NCI-H2171 (cell line): ENCODE results near the gene SLC16A8.

Source experiments
- DNase-seq: peaks from one replicate; lab custom pipeline; 2025; lab: John Stamatoyannopoulos, UW

Gene SLC16A8

DNA sequence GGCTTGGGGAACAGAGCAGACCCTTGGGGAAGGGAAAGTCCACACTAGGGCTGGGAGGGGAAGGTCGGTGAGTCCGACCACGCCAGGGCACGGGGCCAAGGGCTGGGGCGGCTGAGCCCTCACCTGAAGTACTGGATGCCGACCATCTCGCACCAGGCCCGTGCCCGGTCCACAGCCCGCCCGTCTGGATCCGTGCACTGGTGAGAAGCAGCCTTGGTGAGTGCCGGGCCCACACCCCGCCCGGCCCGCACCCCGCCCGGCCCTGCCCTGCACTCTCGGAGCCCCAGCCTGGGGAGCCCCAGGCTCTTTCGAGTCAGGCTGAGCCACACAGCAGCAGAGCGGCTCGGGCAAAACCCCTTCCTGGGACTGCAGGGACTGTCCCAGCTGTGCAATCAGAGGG lies 28.4 kb upstream of the SLC16A8 start:
- DNase-seq, result no peak

DNA sequence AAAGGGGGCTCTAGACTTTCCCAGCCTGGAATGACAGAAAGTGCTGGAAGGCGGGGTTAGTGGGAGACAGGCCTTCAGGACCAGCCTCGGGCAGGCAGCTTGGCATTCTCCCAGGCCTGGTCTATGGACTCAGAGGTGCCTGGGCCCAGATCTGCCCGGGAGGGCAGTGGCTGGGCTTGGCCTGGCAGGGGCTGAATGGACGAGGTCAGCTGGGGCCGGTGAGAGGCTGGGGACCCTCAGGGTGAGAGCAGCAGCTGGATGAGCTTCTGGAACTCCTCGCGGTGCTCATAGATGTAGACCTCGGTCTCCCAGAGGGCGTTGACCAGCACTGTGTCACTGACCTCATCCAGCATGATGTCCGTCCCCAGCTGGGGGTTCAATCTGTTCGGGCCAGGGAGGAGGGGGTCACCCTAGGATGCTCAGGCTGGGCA lies 28.0 kb upstream of the SLC16A8 start:
- DNase-seq, result no peak

DNA sequence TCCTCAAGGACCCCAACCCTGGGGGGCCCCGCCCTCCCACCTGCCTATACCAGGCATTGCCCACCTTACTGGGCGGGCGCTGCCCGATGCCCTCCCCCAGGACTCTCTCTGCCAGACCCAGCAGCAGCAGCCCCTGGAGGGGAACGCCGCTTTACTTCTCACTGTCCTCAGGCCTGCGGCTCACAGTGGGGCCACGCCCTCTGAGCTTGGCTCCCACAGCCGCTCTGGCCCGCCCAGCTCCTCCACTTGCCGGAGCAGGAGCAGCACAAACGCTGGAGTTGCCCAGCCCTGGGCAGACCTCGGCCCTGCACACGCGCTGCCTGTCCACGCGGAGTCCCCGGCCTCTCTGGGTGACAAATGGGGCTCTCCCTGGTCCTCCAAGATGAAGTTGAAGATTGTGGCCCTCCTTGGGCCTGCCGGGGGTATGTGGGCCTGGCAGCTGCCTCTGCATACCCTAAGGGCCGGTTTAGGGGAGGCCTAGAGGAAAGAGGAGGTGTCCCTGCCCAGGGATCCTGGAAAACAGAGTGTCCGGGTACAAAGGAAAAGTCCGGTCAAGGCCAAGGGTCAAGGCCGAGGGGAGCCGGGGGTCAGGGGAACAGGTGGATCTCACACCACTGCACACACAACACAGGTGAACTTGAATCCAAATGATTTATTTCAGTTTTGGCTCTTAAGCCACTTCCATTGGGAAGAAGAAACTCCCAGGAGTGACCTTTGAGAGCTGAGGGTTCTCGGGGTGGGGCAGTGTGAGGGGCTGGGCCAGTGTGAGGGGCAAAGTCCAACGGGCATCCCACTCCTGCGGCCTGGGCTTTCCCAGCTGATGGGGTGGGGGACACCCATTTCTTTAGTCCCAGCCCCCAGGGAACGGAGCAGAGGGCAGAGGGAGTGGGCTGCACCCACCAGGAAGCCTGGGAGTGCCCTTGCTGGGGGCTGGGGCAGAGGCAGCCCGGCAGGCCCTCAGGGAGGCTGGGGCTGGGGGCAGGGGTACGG lies 27.2 kb upstream of the SLC16A8 start:
- DNase-seq, result no peak

DNA sequence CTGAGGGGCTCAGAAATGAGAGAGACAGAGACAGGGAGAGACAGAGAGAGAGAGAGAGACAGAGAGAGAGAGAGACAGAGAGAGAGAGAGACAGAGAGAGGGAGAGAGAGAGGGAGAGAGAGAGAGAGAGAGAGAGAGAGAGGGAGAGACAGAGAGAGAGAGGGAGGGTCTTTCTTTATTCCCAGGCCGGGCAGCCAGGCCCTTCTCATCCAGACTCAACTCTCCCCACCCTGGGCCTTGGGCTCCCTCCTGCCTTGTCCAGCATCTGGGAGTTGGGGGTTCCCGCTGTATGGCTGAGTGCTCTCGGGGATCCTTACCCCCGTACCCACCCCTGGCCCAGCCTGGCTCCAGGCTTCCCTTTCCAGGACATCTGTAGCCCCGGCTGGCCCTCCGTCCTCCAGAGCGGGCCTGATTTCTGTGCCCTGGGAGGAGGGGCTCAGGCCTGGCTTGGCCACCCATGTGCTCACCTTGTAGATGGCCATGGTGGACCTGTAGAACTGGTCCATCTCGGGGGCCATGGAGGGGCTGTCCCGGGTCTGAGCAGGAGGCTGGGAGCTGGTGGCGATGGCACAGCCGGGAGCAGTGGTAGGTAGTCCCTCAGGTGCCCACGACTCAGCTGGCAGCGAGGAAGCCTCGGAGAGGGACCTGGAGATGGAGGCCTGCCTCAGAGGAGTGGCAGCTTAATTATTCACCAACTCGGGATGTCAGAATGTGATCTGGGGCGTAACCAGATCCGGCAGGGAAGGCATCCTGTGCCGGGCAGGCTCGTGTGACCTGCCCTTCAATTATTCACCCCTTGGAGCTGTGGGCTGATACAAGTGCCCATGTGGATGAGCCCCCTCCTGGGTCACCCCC lies 26.3 kb upstream of the SLC16A8 start, which contains the start of gene BAIAP2L2:
BAIAP2L2 (minus strand) TSS at position 677 of the 855 bp plus-strand sequence; CDS start at position 518, 159 bp downstream.
- DNase-seq, result no peak

DNA sequence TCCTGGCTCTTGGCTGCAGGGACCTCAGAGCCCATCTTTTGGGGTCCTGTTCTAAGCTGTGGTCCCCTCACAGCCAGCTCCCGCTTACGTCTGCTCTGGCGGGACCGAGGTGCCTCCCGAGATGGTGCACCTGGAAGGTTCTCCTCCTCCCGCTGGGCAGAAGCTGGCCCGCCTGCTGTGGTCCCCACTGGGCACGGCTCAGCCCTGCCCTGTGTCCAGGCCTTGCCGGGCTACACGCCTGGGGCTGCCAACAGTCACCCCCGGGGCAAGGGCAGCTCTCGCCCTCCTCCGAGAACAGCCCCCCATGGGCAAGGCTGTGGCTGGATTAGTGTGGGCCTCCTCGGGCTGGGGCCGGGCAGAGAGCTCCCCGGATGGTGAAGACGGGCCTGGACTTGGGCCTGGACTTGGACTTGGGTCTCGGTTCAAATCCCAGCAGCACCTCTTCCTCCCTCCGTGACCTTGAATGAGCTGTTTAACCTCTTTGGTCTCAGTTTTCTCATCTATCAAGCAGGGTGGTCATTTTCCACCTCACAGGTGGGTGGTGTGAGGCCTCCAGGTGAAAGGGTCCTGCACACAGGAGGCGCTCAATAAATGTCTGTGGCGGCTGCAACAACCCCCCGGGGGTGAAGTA lies 25.5 kb upstream of the SLC16A8 start:
- no peak for DNase-seq

DNA sequence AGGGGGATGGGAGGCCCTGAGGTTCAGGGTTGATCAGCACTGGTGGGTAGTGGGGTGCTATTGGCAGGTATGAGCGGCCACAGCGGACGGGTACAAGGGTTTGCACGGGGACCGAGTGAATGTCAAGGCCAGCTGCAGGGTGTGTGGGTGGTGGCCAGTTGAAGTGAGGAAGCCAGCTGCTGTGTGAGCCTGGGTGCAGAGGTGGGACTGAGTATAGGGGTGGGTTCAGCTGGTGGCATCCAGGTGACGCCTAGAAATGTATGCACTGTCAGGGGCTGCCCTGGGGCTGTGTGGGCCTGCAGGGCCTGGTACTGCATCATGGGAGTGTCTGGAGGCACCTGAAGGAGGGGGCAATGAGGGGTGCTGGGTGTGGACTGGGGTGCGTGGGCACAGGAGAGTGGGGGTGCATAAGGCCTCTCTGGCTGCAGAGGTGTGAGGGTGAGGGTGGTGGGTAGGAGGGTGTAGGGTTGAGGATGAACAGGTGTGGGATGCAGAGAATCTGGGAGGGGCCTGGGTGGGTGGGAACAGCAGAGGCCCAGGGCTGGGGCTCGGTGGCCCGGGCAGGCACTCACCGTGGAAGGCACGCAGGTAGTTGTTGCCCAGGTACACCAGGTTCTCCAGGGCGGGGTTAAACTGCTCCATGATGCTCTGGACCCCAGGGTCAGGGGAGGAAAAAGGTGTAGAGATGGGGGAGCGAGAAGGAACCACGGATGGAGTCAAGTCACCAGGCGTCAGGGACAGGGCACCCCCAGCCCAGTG lies 24.8 kb upstream of the SLC16A8 start:
- no peak for DNase-seq

DNA sequence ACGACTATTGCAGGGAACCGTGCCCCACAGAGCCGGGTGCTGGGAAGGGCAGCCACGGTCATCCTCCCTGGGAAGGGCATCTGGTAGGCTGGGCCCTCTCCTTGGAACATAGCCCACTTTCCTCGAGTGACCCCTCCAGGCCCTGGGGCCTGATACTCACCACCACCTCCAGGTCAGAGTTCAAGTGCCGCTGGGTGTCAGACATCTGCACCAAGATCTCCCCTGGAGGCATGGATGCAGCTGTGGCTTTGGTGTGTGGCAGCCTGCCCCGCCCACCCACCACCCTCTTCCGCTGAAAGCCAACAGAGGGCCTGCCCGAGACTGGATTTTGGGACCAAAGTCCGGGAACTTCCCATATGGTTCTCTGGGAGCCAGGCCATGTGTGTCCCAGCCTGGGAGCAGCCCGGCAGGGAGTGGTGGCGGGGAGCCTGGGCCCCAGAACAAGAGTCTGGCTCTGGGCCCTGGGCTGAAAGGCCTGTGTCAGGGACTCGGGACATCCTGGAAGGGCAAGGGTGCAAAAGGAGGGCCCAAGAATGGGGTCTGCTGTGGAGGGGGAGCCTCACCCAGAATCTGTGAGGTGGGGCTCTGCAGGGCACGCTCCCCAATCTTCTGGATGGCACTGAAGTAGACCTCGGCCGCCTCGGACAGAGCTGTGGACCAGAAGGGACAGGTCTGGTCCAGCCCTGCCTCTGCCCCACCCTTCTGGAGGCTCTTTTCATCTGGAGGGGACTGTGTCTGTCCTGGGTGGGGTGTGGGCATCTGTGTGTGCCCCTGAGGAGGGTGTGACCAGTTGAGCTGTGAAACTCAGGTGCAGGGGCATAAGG lies 23.9 kb upstream of the SLC16A8 start:
- no peak for DNase-seq

DNA sequence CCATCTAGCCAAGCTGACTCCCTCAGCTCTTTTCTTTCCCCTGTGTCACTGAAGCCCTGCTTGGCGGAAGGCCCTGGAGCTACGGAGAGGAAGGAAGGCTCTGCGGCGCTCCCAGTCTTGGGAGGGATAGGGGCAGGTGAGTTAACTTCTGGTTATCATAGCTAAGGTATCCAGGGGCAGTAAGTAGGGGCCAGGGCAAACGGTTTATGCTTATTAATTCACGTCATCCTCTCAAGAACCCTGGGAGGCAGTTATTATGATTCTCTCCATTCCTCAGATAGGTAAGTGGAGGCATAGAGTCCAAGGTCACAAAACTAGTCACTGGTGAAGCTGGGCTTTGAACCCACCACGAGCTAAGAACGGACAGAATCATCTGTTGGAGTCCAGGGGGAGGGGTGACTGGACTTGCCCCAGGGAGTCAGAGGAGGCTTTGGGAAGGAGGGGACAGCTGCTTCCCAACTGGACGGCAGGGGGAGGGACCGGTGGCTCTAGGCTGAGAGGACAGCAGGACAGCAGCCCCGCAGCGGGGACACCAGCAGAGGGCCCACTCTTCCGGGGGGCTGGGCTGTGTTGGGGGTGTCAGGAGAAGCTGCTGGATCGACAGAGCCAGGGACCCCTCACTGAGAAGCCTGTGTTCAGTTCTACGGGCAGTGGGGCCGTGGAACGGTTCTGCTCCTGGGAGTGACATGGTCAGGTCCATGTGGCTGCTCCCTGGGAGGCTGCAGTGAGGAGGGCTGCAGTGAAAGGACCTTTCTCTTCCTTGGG lies 23.0 kb upstream of the SLC16A8 start:
- DNase-seq, result no peak

DNA sequence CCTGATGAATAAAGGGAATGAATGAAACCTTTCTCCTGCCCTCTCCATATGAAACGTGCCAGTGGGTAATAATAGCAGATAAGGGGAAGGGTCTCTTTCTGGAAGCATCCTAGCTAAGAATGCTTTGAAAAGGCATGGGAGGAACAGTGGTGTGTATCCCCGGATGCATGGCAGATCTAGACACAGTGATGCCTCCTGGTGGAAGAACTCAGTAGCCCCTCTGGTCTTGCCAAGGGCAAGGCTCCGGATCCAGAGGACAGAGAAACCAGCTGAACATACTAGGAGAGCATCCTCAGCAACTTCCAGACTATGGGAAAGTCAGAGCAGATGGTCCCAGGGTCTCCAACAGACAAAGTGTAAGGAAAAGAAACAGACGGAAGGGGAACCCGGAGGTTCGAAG lies 20.1 kb upstream of the SLC16A8 start:
- no peak for DNase-seq

DNA sequence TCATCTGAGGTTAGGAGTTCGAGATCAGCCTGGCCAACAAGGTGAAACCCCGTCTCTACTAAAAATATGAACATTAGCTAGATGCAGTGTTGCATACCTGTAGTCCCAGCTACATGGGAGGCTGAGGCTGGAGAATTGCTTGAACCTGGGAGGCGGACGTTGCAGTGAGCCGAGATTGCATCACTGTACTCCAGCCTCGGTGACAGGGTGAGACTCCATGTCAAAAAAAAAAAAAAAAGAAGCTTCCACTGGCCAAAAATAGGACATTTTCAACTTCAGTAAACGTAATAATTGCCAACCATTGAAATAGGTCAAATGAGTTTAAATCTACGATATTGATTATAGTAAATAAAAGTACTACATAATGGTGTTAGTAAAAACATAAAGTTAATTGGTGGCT lies 19.7 kb upstream of the SLC16A8 start:
- DNase-seq, result no peak

DNA sequence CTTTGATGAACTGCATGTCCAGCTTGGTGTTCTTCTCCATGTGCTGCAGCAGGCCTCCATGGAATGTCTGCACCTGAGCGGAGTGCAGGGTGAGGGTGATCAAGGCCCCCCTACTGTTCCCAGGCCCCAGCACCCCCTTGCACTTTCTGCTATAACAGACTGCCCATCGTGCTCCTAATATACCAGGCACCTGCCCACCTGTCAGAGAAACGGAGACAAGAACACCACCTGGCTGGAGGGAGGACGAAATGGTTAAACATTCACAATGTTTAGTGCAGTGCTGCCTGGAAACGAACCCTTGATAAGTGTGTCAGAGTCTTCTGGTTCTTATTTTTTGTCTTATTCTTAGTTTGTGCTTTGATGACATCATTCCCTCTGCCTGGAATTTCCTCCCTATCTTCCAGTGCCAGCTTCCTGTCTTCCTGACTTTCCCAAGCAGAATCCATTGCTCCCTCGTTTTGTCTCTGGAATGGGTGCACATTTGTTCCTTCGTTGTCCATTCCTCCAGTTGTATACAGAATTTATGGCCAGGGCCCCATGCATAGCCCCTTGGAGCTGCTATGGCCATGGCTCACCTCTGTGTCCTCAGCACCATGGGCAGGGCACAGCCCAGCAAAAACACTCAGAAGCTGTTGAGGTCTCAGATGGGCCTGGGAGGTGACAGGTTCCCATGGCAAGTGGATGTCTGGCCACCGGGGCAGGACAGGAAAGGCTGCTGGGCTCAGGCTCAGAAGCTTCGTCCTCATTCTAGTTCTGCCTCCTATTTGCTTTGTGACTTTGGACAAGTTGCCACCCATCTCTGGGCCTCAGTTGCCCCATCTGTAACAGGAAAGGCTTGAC lies 14.6 kb upstream of the SLC16A8 start:
- no peak for DNase-seq

DNA sequence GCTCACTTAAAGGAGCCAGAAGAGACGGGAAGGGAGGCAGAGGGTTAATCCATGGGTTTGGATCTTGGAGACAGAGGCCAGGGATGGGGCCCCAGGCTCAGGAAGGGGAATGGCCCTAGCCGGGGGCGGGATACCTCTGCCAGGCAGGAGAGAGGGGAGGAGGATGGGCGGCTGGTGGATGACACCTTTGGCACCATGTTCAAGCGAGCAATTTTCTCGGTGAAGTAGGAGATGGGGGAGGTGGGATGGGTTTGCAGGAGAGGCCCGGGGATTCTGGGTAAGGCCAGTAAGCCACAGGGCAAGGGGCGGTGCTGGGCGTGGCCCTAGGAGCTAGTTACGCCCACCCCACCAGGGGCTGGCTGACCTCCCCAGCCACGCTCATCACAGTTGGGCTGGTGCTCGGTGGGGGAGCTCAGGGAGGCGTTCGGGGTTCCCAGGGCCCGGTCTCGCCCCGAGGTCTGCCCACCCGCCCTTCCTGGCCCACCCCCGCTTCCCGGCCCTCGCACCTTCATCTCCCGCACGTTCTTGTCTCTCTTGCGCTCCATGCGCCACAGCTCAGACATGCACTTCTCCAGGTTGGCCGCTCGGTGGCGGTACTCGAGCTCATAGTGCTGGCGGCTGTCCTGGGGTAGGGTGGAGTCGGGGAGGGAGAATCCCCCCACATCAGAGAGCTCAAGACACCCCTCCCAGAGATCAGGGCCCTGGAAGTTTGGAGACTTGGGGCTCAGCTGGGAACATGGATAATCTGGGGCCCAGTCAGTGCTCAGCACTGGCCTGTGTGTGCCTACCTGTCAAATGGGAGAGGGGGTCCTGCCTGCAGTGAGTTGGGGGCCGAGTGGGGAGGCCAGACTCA lies 13.8 kb upstream of the SLC16A8 start:
- no peak for DNase-seq

DNA sequence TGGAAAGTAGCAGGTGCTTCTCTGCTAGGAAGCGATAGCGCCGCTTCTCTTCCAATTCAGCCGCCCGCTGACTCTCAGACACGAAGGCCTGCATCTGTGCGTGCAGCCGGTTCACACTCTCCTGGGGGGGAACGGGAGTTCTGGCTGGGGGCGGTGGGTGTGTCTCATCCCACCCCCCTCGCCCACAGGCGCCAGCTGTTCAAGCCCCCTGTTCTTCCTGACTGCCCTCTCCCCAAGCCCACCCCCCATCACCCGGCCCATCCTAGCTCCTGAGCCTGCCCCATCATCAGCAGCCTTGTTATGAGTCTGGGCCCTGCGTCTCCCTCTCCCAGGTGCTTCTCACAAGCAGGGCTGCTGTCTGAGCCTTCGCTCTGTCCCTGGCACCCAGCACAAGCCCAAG lies 13.1 kb upstream of the SLC16A8 start:
- DNase-seq, result no peak

DNA sequence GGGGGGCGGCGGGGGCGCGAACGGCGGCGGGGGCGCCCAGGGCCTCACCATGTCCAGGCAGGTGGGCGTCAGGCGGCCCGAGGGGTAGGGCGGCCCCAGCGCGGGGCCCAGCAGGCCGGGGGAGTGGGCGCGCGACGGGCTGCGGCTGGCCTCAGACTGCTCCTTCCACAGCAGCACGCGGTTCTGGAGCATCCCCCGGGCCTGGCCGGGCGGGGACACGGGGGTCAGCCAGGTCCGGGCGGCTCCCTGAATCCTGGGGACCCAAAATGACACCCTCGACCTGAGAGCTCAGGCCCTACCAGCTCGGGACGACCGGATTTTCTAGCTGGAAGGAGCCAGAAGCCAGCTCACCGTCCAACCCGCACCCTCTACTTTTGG lies 5.5 kb upstream of the SLC16A8 start:
- no peak for DNase-seq

DNA sequence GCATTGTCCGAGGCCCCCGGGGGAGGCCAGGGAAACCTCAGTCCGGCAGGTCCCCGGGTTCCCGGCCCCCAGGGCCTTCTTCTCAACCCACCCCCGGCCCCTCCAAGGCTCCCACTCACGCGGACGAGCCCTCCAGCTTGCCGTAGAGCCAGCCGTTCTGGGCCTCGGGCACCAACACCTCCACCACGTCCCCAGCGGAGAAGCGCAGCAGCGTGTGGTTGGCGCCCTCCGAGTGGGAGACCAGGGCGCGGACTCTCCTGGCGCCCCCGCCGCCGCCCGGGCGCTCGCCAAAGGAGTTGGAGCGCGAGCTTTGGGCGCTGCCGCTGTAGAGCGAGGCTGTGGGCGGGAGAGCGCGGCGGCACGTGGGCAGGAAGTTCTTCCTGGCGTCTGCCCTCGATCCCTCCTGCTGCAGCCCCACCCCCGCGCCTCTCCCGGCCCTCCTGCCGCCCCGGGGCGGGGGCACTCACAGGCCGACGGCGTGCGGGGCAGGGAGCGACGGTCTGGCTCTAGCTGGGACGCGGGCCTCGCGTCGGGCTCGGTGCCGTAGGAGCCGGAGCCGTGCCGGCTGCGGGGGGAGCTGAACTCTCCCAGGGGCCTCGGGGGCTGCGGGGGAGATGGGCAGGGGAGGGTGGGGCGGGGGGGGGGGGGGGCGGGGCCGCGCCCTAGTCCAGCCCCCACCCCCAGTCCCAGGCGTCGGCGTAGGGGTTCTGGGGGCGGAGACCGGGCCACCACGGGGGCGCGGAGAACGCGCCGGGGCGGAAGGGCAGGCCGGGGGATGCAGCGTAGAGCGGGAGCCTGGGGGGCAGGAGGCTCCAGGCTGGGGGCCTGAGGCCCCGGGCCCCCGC lies 4.9 kb upstream of the SLC16A8 start:
- no peak for DNase-seq

DNA sequence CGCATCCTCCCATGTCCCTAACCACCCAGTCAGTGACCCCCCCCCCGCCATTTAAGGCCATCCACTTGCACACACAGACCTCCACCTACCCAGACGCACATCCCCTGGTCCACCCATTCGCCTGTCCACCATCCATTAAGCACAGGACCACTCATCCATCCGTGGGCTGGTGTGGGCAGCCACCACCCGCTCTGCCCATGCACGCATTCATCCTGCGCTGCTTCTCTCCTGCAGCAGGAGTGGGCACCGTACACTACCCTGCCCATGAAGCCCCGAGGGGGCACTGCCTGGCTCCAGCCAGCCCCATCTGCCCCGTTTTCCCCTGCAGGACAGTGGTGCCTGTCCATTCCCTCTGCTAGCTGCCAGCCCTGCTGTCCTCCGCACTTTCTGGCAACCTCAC lies 3.9 kb upstream of the SLC16A8 start:
- no peak for DNase-seq

DNA sequence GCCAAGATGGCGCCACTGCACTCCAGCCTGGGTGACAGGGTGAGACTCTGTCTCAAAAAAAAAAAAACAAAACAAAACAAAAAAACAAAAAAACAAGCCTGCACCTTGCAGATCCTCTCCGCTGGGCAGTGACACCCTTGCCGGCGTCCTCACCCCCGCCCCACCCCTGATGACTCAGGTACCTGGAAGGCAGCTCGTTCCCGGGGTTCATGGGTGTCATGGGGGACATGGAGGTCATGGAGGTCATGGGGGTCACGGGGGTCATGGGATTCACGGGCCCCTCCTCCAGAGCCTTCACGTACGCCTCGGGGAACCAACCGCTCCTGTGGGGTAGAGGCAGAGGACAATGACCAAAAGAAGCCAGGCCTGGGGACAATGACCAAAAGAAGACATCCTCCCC lies 3.0 kb upstream of the SLC16A8 start:
- no peak for DNase-seq
